HEK293 (cell line): ENCODE results near the gene CD83.
A peak's percentile ranks its signal among the peaks of the same experiment; 100 is the strongest.

ENCODE experiments used
- CTCF ChIA-PET: fragments of 350-600 bp; formaldehyde crosslinking; extraction: SDS; loops from one replicate; lab custom pipeline; 2021; ENCODE audit warnings: antibody characterized with exemption; lab: Yijun Ruan, JAX
- POLR2A ChIA-PET: fragments of 300-600 bp; formaldehyde crosslinking; extraction: SDS; loops from one replicate; lab custom pipeline; 2020; ENCODE audit warnings: antibody characterized with exemption, inconsistent platforms; lab: Yijun Ruan, JAX
- H3K27ac ChIP-seq: fragments of 200-500 bp; sonication (Bioruptor generic); 2 replicates; pipeline ENCODE4 v1.5.1; 2014; ENCODE audit warnings: low read depth, low read length, control low read depth, inconsistent platforms; ENCODE audit errors: extremely low read depth
- H3K36me3 ChIP-seq, 2 experiments: fragments of 200-500 bp in 1 of 2; sonication (Bioruptor generic) in 1 of 2; 1 replicate in 1 of 2; 2 replicates in 1 of 2; pipeline ENCODE4 v1.5.1; 2014 to 2017; ENCODE audit warnings: inconsistent platforms in 2 of 2, low read length in 2 of 2; ENCODE audit not compliant: control insufficient read depth in 2 of 2, insufficient read depth in 1 of 2
- H3K4me1 ChIP-seq: fragments of 200-500 bp; sonication (Bioruptor generic); 2 replicates; pipeline ENCODE4 v1.5.1; 2014; ENCODE audit warnings: mild to moderate bottlenecking, low read length, inconsistent platforms; ENCODE audit not compliant: control insufficient read depth, insufficient read depth
- H3K4me3 ChIP-seq: 2 replicates; pipeline ENCODE4 v1.5.1; 2011; ENCODE audit warnings: low read depth, mild to moderate bottlenecking, control low read depth, low read length, moderate library complexity
- H3K9me3 ChIP-seq: fragments of 200-500 bp; sonication (Bioruptor generic); 2 replicates; pipeline ENCODE4 v1.5.1; 2014; ENCODE audit warnings: low read depth, low read length, inconsistent platforms; ENCODE audit not compliant: control insufficient read depth, insufficient read depth
- SP3 ChIP-seq: fragments of 450-650 bp; formaldehyde crosslinking; IDR thresholded peaks from 2 replicates; pipeline ENCODE4 v1.5.1; 2016; ENCODE audit warnings: missing biosample characterization, missing genetic modification characterization
- ZBTB48 ChIP-seq: fragments of 450-650 bp; formaldehyde crosslinking; IDR thresholded peaks from 2 replicates; pipeline ENCODE4 v1.5.1; 2016; ENCODE audit warnings: missing biosample characterization, missing genetic modification characterization
- ZFP37 ChIP-seq: fragments of 450-650 bp; formaldehyde crosslinking; IDR thresholded peaks from 2 replicates; pipeline ENCODE4 v1.5.1; 2016; ENCODE audit warnings: missing biosample characterization, missing genetic modification characterization
- ZNF114 ChIP-seq: fragments of 450-650 bp; formaldehyde crosslinking; IDR thresholded peaks from 2 replicates; pipeline ENCODE4 v1.5.0; 2017; ENCODE audit warnings: missing biosample characterization, missing genetic modification characterization
- ZNF16 ChIP-seq: fragments of 450-650 bp; formaldehyde crosslinking; IDR thresholded peaks from 2 replicates; pipeline ENCODE4 v1.5.1; 2016; ENCODE audit warnings: low read depth, missing biosample characterization, missing genetic modification characterization
- ZNF19 ChIP-seq: fragments of 450-650 bp; formaldehyde crosslinking; IDR thresholded peaks from 2 replicates; pipeline ENCODE4; 2016; ENCODE audit warnings: missing biosample characterization, missing genetic modification characterization, low read depth
- ZNF292 ChIP-seq: fragments of 450-650 bp; formaldehyde crosslinking; IDR thresholded peaks from 2 replicates; pipeline ENCODE4 v1.5.1; 2016; ENCODE audit warnings: low read depth, missing biosample characterization, missing genetic modification characterization, borderline replicate concordance
- ZNF324 ChIP-seq: fragments of 450-650 bp; formaldehyde crosslinking; IDR thresholded peaks from 2 replicates; pipeline ENCODE4 v1.5.1; 2016; ENCODE audit warnings: missing biosample characterization, missing genetic modification characterization
- ZNF596 ChIP-seq: fragments of 450-650 bp; IDR thresholded peaks from 2 replicates; pipeline ENCODE4 v1.5.0; 2018; ENCODE audit warnings: missing biosample characterization, mild to moderate bottlenecking, missing genetic modification characterization, moderate library complexity
- ZNF776 ChIP-seq: fragments of 450-650 bp; formaldehyde crosslinking; IDR thresholded peaks from 2 replicates; pipeline ENCODE4 v1.5.0; 2017; ENCODE audit warnings: missing biosample characterization, missing genetic modification characterization, borderline replicate concordance
- TF ChIP-seq, protein P1 (sequence below): fragments of 450-650 bp; formaldehyde crosslinking; IDR thresholded peaks from 2 replicates; pipeline ENCODE4 v1.5.1; 2016; ENCODE audit warnings: missing biosample characterization, missing genetic modification characterization
- TF ChIP-seq, protein P2 (sequence below): fragments of 450-650 bp; formaldehyde crosslinking; IDR thresholded peaks from 2 replicates; pipeline ENCODE4 v1.5.1; 2016; ENCODE audit warnings: missing biosample characterization, missing genetic modification characterization, low read depth
- TF ChIP-seq, protein P3 (sequence below): fragments of 450-650 bp; formaldehyde crosslinking; IDR thresholded peaks from 2 replicates; pipeline ENCODE4 v1.5.1; 2016; ENCODE audit warnings: missing biosample characterization, missing genetic modification characterization
- TF ChIP-seq, protein P4 (sequence below): fragments of 450-650 bp; formaldehyde crosslinking; conservative IDR thresholded peaks from 2 replicates; pipeline ENCODE4 v1.5.1; 2016; ENCODE audit warnings: low read depth, missing biosample characterization, missing genetic modification characterization
- TF ChIP-seq, protein P5 (sequence below): fragments of 450-650 bp; formaldehyde crosslinking; IDR thresholded peaks from 2 replicates; pipeline ENCODE4 v1.5.1; 2017; ENCODE audit warnings: missing biosample characterization, mild to moderate bottlenecking, missing genetic modification characterization, moderate library complexity

The CD83 gene

DNA sequence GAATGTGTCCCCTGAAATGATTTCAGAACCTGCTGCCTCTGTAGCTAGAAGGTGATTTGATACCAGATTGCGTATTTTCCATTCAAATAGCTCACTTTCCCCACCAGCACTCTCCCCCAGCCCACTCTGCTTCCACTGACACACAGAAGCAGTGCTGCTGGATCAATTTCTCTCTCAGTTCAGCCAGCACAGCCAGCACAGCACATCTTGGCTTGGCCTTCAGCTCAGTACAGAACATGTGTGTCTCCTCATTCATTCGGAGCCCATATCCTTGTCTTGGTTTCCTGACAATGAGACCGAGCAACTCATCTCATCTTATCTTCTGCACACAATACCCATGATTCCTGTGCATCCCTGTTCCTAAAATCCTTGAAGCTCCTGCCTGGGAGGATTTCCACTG, 33.8 kb upstream of the CD83 start (continued):
- TF ChIP-seq ZNF324 (tag by site-specific recombination), result no peak
- peak; percentile 43; the same call in 1 of the 2 replicates for TF ChIP-seq ZNF596 (tag by site-specific recombination)
- no peak for TF ChIP-seq ZNF114 (tag by site-specific recombination)
- TF ChIP-seq, protein P1, sequence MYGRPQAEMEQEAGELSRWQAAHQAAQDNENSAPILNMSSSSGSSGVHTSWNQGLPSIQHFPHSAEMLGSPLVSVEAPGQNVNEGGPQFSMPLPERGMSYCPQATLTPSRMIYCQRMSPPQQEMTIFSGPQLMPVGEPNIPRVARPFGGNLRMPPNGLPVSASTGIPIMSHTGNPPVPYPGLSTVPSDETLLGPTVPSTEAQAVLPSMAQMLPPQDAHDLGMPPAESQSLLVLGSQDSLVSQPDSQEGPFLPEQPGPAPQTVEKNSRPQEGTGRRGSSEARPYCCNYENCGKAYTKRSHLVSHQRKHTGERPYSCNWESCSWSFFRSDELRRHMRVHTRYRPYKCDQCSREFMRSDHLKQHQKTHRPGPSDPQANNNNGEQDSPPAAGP, result no peak

DNA sequence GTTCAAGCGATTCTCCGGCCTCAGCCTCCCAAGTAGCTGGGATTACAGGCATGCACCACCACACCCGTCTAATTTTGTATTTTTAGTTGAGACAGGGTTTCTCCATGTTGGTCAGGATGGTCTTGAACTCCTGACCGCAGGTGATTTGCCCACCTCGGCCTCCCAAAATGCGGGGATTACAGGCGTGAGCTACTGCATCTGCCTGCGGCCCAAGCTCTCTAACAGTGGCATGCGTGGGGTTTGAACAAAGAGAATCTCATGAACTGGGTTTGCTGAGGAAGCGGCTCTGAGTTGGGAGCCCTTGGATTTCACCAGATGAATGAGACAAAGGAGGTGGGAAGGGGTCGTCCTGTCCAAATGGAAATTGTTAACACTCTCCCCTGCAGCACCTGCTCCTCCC, 33.2 kb upstream of the CD83 start:
- no peak overlapping the region for H3K27ac ChIP-seq
- ChIA-PET POLR2A (no interaction called here), CTCF (interaction anchor here (1.2 to 1.5 kb wide), 2 partner anchors 18 to 61 kb away, joined by 3 to 4 read pairs; no protein-coding TSS in a partner anchor)
- no peaks in the 10 kb centered on the region for H3K4me1 ChIP-seq
- H3K4me3 ChIP-seq, result no peak overlapping the region
- H3K36me3 ChIP-seq, result no peaks in the 10 kb centered on the region
- TF ChIP-seq, protein P2, sequence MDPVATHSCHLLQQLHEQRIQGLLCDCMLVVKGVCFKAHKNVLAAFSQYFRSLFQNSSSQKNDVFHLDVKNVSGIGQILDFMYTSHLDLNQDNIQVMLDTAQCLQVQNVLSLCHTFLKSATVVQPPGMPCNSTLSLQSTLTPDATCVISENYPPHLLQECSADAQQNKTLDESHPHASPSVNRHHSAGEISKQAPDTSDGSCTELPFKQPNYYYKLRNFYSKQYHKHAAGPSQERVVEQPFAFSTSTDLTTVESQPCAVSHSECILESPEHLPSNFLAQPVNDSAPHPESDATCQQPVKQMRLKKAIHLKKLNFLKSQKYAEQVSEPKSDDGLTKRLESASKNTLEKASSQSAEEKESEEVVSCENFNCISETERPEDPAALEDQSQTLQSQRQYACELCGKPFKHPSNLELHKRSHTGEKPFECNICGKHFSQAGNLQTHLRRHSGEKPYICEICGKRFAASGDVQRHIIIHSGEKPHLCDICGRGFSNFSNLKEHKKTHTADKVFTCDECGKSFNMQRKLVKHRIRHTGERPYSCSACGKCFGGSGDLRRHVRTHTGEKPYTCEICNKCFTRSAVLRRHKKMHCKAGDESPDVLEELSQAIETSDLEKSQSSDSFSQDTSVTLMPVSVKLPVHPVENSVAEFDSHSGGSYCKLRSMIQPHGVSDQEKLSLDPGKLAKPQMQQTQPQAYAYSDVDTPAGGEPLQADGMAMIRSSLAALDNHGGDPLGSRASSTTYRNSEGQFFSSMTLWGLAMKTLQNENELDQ, result no peak
- TF ChIP-seq, protein P3, sequence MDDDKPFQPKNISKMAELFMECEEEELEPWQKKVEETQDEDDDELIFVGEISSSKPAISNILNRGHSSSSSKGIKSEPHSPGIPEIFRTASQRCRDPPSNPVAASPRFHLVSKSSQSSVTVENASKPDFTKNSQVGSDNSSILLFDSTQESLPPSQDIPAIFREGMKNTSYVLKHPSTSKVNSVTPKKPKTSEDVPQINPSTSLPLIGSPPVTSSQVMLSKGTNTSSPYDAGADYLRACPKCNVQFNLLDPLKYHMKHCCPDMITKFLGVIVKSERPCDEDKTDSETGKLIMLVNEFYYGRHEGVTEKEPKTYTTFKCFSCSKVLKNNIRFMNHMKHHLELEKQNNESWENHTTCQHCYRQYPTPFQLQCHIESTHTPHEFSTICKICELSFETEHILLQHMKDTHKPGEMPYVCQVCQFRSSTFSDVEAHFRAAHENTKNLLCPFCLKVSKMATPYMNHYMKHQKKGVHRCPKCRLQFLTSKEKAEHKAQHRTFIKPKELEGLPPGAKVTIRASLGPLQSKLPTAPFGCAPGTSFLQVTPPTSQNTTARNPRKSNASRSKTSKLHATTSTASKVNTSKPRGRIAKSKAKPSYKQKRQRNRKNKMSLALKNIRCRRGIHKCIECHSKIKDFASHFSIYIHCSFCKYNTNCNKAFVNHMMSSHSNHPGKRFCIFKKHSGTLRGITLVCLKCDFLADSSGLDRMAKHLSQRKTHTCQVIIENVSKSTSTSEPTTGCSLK, result no peak
- no peak for TF ChIP-seq ZNF16 (tag by site-specific recombination)
- no peak for TF ChIP-seq ZNF292
- no peak for TF ChIP-seq SP3 (tag by site-specific recombination)
- TF ChIP-seq, protein P4, sequence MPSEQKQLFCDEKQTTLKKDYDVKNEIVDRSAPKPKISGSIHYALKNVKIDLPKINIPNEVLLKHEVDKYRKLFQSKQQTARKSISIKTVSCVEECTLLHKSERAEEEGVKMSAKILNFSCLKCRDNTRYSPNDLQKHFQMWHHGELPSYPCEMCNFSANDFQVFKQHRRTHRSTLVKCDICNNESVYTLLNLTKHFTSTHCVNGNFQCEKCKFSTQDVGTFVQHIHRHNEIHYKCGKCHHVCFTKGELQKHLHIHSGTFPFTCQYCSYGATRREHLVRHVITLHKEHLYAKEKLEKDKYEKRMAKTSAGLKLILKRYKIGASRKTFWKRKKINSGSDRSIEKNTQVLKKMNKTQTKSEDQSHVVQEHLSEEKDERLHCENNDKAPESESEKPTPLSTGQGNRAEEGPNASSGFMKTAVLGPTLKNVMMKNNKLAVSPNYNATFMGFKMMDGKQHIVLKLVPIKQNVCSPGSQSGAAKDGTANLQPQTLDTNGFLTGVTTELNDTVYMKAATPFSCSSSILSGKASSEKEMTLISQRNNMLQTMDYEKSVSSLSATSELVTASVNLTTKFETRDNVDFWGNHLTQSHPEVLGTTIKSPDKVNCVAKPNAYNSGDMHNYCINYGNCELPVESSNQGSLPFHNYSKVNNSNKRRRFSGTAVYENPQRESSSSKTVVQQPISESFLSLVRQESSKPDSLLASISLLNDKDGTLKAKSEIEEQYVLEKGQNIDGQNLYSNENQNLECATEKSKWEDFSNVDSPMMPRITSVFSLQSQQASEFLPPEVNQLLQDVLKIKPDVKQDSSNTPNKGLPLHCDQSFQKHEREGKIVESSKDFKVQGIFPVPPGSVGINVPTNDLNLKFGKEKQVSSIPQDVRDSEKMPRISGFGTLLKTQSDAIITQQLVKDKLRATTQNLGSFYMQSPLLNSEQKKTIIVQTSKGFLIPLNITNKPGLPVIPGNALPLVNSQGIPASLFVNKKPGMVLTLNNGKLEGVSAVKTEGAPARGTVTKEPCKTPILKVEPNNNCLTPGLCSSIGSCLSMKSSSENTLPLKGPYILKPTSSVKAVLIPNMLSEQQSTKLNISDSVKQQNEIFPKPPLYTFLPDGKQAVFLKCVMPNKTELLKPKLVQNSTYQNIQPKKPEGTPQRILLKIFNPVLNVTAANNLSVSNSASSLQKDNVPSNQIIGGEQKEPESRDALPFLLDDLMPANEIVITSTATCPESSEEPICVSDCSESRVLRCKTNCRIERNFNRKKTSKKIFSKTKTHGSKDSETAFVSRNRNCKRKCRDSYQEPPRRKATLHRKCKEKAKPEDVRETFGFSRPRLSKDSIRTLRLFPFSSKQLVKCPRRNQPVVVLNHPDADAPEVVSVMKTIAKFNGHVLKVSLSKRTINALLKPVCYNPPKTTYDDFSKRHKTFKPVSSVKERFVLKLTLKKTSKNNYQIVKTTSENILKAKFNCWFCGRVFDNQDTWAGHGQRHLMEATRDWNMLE (tag by site-specific recombination), result no peak
- TF ChIP-seq ZBTB48, result no peak
- H3K9me3 ChIP-seq, result no peaks in the 10 kb centered on the region

DNA sequence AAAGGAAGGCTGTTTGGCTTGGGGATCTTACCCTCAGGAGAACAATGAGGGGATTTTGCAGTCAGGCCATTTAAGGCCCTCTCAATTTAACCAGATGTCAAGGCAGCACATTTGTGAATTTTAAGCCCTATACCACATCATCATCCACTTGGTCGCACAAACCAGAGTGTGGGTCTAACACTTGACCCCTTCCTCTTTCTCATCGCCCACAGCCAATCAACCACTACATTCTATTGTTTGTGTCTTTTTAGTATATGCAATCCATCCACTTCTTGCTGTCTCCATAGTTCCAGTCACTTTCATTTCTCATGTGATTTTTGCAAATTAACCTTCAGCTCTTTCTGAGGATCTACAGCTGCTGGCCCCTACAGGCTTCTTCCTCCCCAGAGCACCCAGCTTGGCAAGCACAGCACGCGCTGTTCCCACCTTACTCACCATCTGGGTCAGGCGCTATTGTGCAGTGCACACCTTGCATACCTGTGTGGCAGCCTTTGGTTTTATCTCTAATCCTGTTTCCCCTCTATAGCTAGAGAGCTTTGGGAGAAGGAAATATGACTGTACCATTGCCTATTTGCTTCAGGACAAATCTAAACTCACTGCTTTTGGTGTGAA, 32.3 kb upstream of the CD83 start:
- H3K27ac ChIP-seq, result no peak overlapping the region
- TF ChIP-seq ZNF19 (tag by site-specific recombination) (no peak), ZFP37 (tag by site-specific recombination) (no peak), ZNF776 (tag by site-specific recombination) (no peak)
- TF ChIP-seq, protein P5, sequence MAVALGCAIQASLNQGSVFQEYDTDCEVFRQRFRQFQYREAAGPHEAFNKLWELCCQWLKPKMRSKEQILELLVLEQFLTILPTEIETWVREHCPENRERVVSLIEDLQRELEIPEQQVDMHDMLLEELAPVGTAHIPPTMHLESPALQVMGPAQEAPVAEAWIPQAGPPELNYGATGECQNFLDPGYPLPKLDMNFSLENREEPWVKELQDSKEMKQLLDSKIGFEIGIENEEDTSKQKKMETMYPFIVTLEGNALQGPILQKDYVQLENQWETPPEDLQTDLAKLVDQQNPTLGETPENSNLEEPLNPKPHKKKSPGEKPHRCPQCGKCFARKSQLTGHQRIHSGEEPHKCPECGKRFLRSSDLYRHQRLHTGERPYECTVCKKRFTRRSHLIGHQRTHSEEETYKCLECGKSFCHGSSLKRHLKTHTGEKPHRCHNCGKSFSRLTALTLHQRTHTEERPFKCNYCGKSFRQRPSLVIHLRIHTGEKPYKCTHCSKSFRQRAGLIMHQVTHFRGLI (tag by site-specific recombination), result no peak
- CTCF ChIA-PET, result interaction anchor here (0.8 kb wide), 1 partner anchor 19 kb away, joined by 5 read pairs; no protein-coding TSS in a partner anchor
- H3K4me3 ChIP-seq, result no peak overlapping the region
- H3K36me3 ChIP-seq, result no peaks in the 10 kb centered on the region
- POLR2A ChIA-PET, result no interaction called here
- no peaks in the 10 kb centered on the region for H3K9me3 ChIP-seq
- H3K4me1 ChIP-seq, result no peaks in the 10 kb centered on the region
